ENCODE results near the gene FAM219B. TPM values are rescaled to one million over a fixed set of nuclear protein-coding genes. Genes with fewer than 3 reads are reported as not detected.

The FAM219B gene
- total and polyA plus RNA-seq, 8 donors = 12.3 to 85.3 (median 40.3) TPM

- no peak for TF ChIP-seq POLR2A (IDR thresholded peaks at IDR 0.05)
- TF ChIP-seq POLR2AphosphoS5 (IDR thresholded peaks at IDR 0.05) = no peak
- TF ChIP-seq, protein P1, sequence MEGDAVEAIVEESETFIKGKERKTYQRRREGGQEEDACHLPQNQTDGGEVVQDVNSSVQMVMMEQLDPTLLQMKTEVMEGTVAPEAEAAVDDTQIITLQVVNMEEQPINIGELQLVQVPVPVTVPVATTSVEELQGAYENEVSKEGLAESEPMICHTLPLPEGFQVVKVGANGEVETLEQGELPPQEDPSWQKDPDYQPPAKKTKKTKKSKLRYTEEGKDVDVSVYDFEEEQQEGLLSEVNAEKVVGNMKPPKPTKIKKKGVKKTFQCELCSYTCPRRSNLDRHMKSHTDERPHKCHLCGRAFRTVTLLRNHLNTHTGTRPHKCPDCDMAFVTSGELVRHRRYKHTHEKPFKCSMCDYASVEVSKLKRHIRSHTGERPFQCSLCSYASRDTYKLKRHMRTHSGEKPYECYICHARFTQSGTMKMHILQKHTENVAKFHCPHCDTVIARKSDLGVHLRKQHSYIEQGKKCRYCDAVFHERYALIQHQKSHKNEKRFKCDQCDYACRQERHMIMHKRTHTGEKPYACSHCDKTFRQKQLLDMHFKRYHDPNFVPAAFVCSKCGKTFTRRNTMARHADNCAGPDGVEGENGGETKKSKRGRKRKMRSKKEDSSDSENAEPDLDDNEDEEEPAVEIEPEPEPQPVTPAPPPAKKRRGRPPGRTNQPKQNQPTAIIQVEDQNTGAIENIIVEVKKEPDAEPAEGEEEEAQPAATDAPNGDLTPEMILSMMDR (IDR thresholded peaks at IDR 0.05) = no peak
- no peak for TF ChIP-seq EP300 (IDR thresholded peaks at IDR 0.05)
- Histone ChIP-seq H3K9me3 (no peaks in the 10 kb centered on the region), H3K27me3 (no peaks in the 10 kb centered on the region), H3K27ac (no peak overlapping the region), H3K4me3 (no peak overlapping the region), H3K36me3 (peaks cover 67 to 95% (median 93%) of the 10 kb centered on the region in 4 donors), H3K4me1 (peaks cover 0 to 11% (median 6%) of the 10 kb centered on the region in 4 donors)
- WGBS, 5 donors = 62 to 76% (median 69%) methylated on average over 4 of the region's 4 CpGs
- intact Hi-C loops (cut with DNase I; ENCODE audit: low total_unique reads) = no loop called here
- no peak for DNase-seq
Measured at GRCh38 chr15:74850393-74850792, 56.3 kb downstream of the FAM219B start.

Other genes starting within 250 kb of the FAM219B start
- gene EDC3, start 210.8 kb downstream of the FAM219B start, total RNA-seq = 10 to 100 TPM; 12.1 to 42.6 (median 17.4) TPM
- 10 to 100 TPM in 2 of 3 donors, 1 to 10 TPM in 1; 8.8 to 10.5 (median 10.2) TPM for gene EDC3, start 210.8 kb downstream of the FAM219B start, polyA plus RNA-seq
- under 1 TPM in 3 of 5 donors, not detected in 2; 0.37 to 0.58 (median 0.43) TPM for gene CYP1A1, start 181.3 kb downstream of the FAM219B start, total RNA-seq
- under 1 TPM in 1 of 3 donors, not detected in 2; 0.20 TPM for gene CYP1A1, start 181.3 kb downstream of the FAM219B start, polyA plus RNA-seq
- gene CYP1A2, start 158.0 kb downstream of the FAM219B start, total RNA-seq = not detected
- not detected for gene CYP1A2, start 158.0 kb downstream of the FAM219B start, polyA plus RNA-seq
- gene CSK, start 124.8 kb downstream of the FAM219B start, total RNA-seq = 10 to 100 TPM; 15.2 to 61.0 (median 20.7) TPM
- gene CSK, start 124.8 kb downstream of the FAM219B start, polyA plus RNA-seq = 10 to 100 TPM; 21.8 to 33.4 (median 26.2) TPM
- 10 to 100 TPM in 1 of 5 donors, 1 to 10 TPM in 1, not detected in 3; 5.9 to 83.5 TPM for gene LMAN1L, start 94.0 kb downstream of the FAM219B start, total RNA-seq
- gene LMAN1L, start 94.0 kb downstream of the FAM219B start, polyA plus RNA-seq = not detected
- 10 to 100 TPM in 2 of 5 donors, not detected in 3; 37.5 to 57.8 TPM for gene CPLX3, start 80.2 kb downstream of the FAM219B start, total RNA-seq
- gene CPLX3, start 80.2 kb downstream of the FAM219B start, polyA plus RNA-seq = 1 to 10 TPM in 1 of 3 donors, under 1 TPM in 1, not detected in 1; 0.61 to 1.4 TPM
- 100 to 1,000 TPM in 2 of 5 donors, 10 to 100 TPM in 3; 25.0 to 251 (median 50.7) TPM for gene ULK3, start 63.7 kb downstream of the FAM219B start, total RNA-seq
- gene ULK3, start 63.7 kb downstream of the FAM219B start, polyA plus RNA-seq = 10 to 100 TPM; 19.4 to 42.4 (median 24.0) TPM
- gene SCAMP2, start 33.5 kb downstream of the FAM219B start, total RNA-seq = 100 to 1,000 TPM in 2 of 5 donors, 10 to 100 TPM in 3; 30.3 to 134 (median 45.5) TPM
- gene SCAMP2, start 33.5 kb downstream of the FAM219B start, polyA plus RNA-seq = 10 to 100 TPM; 16.8 to 46.0 (median 20.3) TPM
- 10 to 100 TPM; 17.0 to 35.7 (median 20.4) TPM for gene MPI, start 16.8 kb downstream of the FAM219B start, total RNA-seq
- 10 to 100 TPM; 18.4 to 20.7 (median 20.3) TPM for gene MPI, start 16.8 kb downstream of the FAM219B start, polyA plus RNA-seq
- 100 to 1,000 TPM in 2 of 5 donors, 10 to 100 TPM in 3; 44.0 to 156 (median 61.1) TPM for gene COX5A, start 31.2 kb upstream of the FAM219B start, total RNA-seq
- gene COX5A, start 31.2 kb upstream of the FAM219B start, polyA plus RNA-seq = 100 to 1,000 TPM; 298 to 516 (median 464) TPM
- 10 to 100 TPM in 1 of 5 donors, 1 to 10 TPM in 4; 2.8 to 59.4 (median 7.6) TPM for gene RPP25, start 49.9 kb upstream of the FAM219B start, total RNA-seq
- gene RPP25, start 49.9 kb upstream of the FAM219B start, polyA plus RNA-seq = 10 to 100 TPM in 1 of 3 donors, 1 to 10 TPM in 2; 8.7 to 10.1 (median 9.3) TPM
- 10 to 100 TPM in 3 of 5 donors, 1 to 10 TPM in 2; 1.8 to 70.1 (median 13.4) TPM for gene SCAMP5, start 88.7 kb upstream of the FAM219B start, total RNA-seq
- 10 to 100 TPM in 2 of 3 donors, 1 to 10 TPM in 1; 8.8 to 12.7 (median 12.4) TPM for gene SCAMP5, start 88.7 kb upstream of the FAM219B start, polyA plus RNA-seq
- gene PPCDC, start 116.7 kb upstream of the FAM219B start, total RNA-seq = 10 to 100 TPM in 4 of 5 donors, 1 to 10 TPM in 1; 3.2 to 74.1 (median 35.7) TPM
- 10 to 100 TPM; 19.7 to 24.6 (median 21.0) TPM for gene PPCDC, start 116.7 kb upstream of the FAM219B start, polyA plus RNA-seq

Data from stomach (tissue), 9 donors.